ENCODE measurements around the gene PUS7. TPM values are rescaled to one million over a fixed set of nuclear protein-coding genes. Genes with fewer than 3 reads are reported as not detected.

The PUS7 gene
- total and polyA plus RNA-seq, 2 of the 4 experiments (the other 2 are of a cell fraction), result 11.7 to 17.0 TPM

GRCh38 chr7:105530126-105530525 lies 8.1 kb upstream of the PUS7 start:
- Histone ChIP-seq H2BK15ac (ENCODE audit: low read depth, low read length) (no peak overlapping the region), H2BK20ac (ENCODE audit: low read depth, low read length) (no peak overlapping the region), H3K9ac (ENCODE audit: low read depth, low read length) (no peak overlapping the region), H3K9me3 (ENCODE audit: control insufficient read depth, insufficient read depth, low read length) (no peaks in the 10 kb centered on the region), H2BK120ac (ENCODE audit: low read depth, low read length) (no peak overlapping the region), H3K4me2 (ENCODE audit: low read depth, low read length) (no peak overlapping the region), H4K8ac (ENCODE audit: low read depth in 2 of 2, low read length in 2 of 2) (no peak overlapping the region), H2AK9ac (replicated peaks; ENCODE audit: low read depth, low read length, poor library complexity) (no peak overlapping the region), H4K5ac (ENCODE audit: low read depth, low read length) (no peak overlapping the region), H4K20me1 (ENCODE audit: insufficient read depth, low read length) (no peaks in the 10 kb centered on the region), H2AFZ (replicated peaks; ENCODE audit: low read length, poor library complexity) (no peak overlapping the region), H3K79me1 (ENCODE audit: low read depth in 1 of 2, low read length in 2 of 2) (peaks cover 13 to 24% of the 10 kb centered on the region in 2 experiments), H3K27me3 (ENCODE audit: control insufficient read depth, insufficient read depth, low read length) (no peaks in the 10 kb centered on the region), H2AK5ac (ENCODE audit: low read depth, low read length) (no peak overlapping the region), H3K27ac (ENCODE audit: insufficient read depth, low read length) (no peak overlapping the region), H3K4ac (ENCODE audit: low read depth, low read length) (no peak overlapping the region), H3K23ac (ENCODE audit: low read depth, low read length) (no peak overlapping the region), H3K56ac (ENCODE audit: extremely low read depth, insufficient read depth, low read length) (no peak overlapping the region), H3K14ac (replicated peaks; ENCODE audit: low read depth, low read length) (no peak overlapping the region), H3K4me3 (ENCODE audit: insufficient read depth, low read depth, low read length) (no peak overlapping the region), H3K4me1 (ENCODE audit: control insufficient read depth, insufficient read depth, low read length) (peaks cover 2% of the 10 kb centered on the region; the same call in 1 of the 2 replicates), H4K91ac (ENCODE audit: insufficient read depth, low read depth, low read length) (no peak overlapping the region), H3K18ac (ENCODE audit: low read depth, low read length) (no peak overlapping the region), H3K9me1 (ENCODE audit: insufficient read depth, low read length) (peaks cover 8% of the 10 kb centered on the region), H2BK5ac (ENCODE audit: low read depth, low read length, poor library complexity, severe bottlenecking) (no peak overlapping the region), H3K36me3 (ENCODE audit: control insufficient read depth, insufficient read depth, low read length) (peaks cover 3% of the 10 kb centered on the region; the same call in 1 of the 2 replicates)
- no peak for TF ChIP-seq MXI1 (IDR thresholded peaks at IDR 0.05; ENCODE audit: borderline replicate concordance, low read depth, low read length)
- TF ChIP-seq ELK1 (IDR thresholded peaks at IDR 0.05; ENCODE audit: borderline replicate concordance, low read depth, low read length), result no peak
- TF ChIP-seq NFE2L2 (IDR thresholded peaks at IDR 0.05; ENCODE audit: low read depth, low read length), result no peak
- TF ChIP-seq RFX5 (IDR thresholded peaks at IDR 0.05; ENCODE audit: low read depth, low read length), result no peak
- TF ChIP-seq CTCF (conservative IDR thresholded peaks at IDR 0.05; ENCODE audit: low read depth, low read length), result no peak
- no peak for TF ChIP-seq USF2 (IDR thresholded peaks at IDR 0.05; ENCODE audit: low read depth, low read length)
- no peak for TF ChIP-seq CEBPB (IDR thresholded peaks at IDR 0.05; ENCODE audit: low read depth, low read length)
- TF ChIP-seq POLR2A (IDR thresholded peaks at IDR 0.05; ENCODE audit: low read depth, low read length), result no peak
- TF ChIP-seq MAFK (IDR thresholded peaks at IDR 0.05; ENCODE audit: low read depth, low read length), result no peak
- in situ Hi-C loops (cut with MboI; ENCODE audit: low sequenced_read_pairs) (no loop called here), intact Hi-C loops (cut with micrococcal nuclease) (no loop called here), dilution Hi-C loops (cut with HindIII; ENCODE audit: low sequenced_read_pairs, unreplicated experiment) (no loop called here)
- ChIA-PET CTCF (no interaction called here), POLR2A (ENCODE audit: unreplicated experiment) (no interaction called here)
- DNase-seq (no peak), ATAC-seq (ENCODE audit: low read depth) (no peak)
- no TSS peak for BruUV-seq (replicated peaks)
- WGBS, 2 experiments (ENCODE audit: extremely low coverage in 2 of 2, insufficient read length in 1 of 2), result no CpG with 5 or more reads among the region's 10 CpGs
